ENCODE measurements around the gene TNFRSF8. TPM values are rescaled to one million over a fixed set of nuclear protein-coding genes. Genes with fewer than 3 reads are reported as not detected.

Gene TNFRSF8
- total RNA-seq, 4 donors from 2014 or later: 0.26 to 2.4 (median 0.85) TPM

- no peaks in the 10 kb centered on the region for H3K36me3 ChIP-seq
- no peak overlapping the region for H3K4me3 ChIP-seq
- H3K9me3 ChIP-seq: no peaks in the 10 kb centered on the region
- no peaks in the 10 kb centered on the region for H3K4me1 ChIP-seq
- no peaks in the 10 kb centered on the region for H3K27me3 ChIP-seq
- intact Hi-C loops (cut with DNase I; ENCODE audit: low total_unique reads): no loop called here
- no peak for DNase-seq
- TF ChIP-seq CTCF (IDR thresholded peaks at IDR 0.05) (no peak), POLR2A (IDR thresholded peaks at IDR 0.05) (no peak)
- no peak overlapping the region for H3K27ac ChIP-seq
These were observed 86.7 kb downstream of the TNFRSF8 start for GRCh38 chr1:12149791-12150175.

GRCh38 chr1:12150456-12151200, 87.5 kb downstream of the TNFRSF8 start:
- TF ChIP-seq POLR2A (IDR thresholded peaks at IDR 0.05) (no peak), CTCF (IDR thresholded peaks at IDR 0.05) (no peak)
- H3K4me1 ChIP-seq: no peaks in the 10 kb centered on the region
- no peaks in the 10 kb centered on the region for H3K9me3 ChIP-seq
- no peak overlapping the region for H3K4me3 ChIP-seq
- H3K27me3 ChIP-seq: no peaks in the 10 kb centered on the region
- DNase-seq: no peak
- no peaks in the 10 kb centered on the region for H3K36me3 ChIP-seq
- H3K27ac ChIP-seq: no peak overlapping the region
- intact Hi-C loops (cut with DNase I; ENCODE audit: low total_unique reads): no loop called here

GRCh38 chr1:12151465-12151864, 88.4 kb downstream of the TNFRSF8 start:
- H3K4me3 ChIP-seq: no peak overlapping the region

GRCh38 chr1:12152113-12152891, 89.2 kb downstream of the TNFRSF8 start:
- Histone ChIP-seq H3K27ac (no peak overlapping the region), H3K36me3 (no peaks in the 10 kb centered on the region), H3K27me3 (no peaks in the 10 kb centered on the region), H3K4me3 (no peak overlapping the region), H3K4me1 (no peaks in the 10 kb centered on the region), H3K9me3 (no peaks in the 10 kb centered on the region)
- TF ChIP-seq CTCF (IDR thresholded peaks at IDR 0.05) (no peak), POLR2A (IDR thresholded peaks at IDR 0.05) (no peak)
- DNase-seq: no peak
- intact Hi-C loops (cut with DNase I; ENCODE audit: low total_unique reads): no loop called here

More at GRCh38 chr1:12151465-12151864, 88.4 kb downstream of the TNFRSF8 start:
- Histone ChIP-seq H3K4me1 (no peaks in the 10 kb centered on the region), H3K27me3 (no peaks in the 10 kb centered on the region), H3K27ac (no peak overlapping the region), H3K36me3 (no peaks in the 10 kb centered on the region), H3K9me3 (no peaks in the 10 kb centered on the region)
- DNase-seq: no peak
- intact Hi-C loops (cut with DNase I; ENCODE audit: low total_unique reads): no loop called here
- TF ChIP-seq CTCF (IDR thresholded peaks at IDR 0.05): no peak
- TF ChIP-seq POLR2A (IDR thresholded peaks at IDR 0.05): no peak

GRCh38 chr1:12153181-12153785, 90.2 kb downstream of the TNFRSF8 start:
- no peak for TF ChIP-seq POLR2A (IDR thresholded peaks at IDR 0.05)
- TF ChIP-seq CTCF (IDR thresholded peaks at IDR 0.05): no peak
- intact Hi-C loops (cut with DNase I; ENCODE audit: low total_unique reads): no loop called here
- Histone ChIP-seq H3K4me1 (no peaks in the 10 kb centered on the region), H3K27me3 (no peaks in the 10 kb centered on the region), H3K27ac (no peak overlapping the region), H3K4me3 (no peak overlapping the region), H3K36me3 (no peaks in the 10 kb centered on the region), H3K9me3 (no peaks in the 10 kb centered on the region)
- no peak for DNase-seq
